Astrocyte (in vitro differentiated cells and primary cell): ENCODE data around the gene SAMD9. TPM values are rescaled to one million over a fixed set of nuclear protein-coding genes. Genes with fewer than 3 reads are reported as not detected.

ENCODE experiments used
- DNase-seq: peaks from one replicate; pipeline ENCODE4 v3.0.0-alpha.2; 2010; ENCODE audit warnings: low read depth
- FAIRE-seq: peaks from 2 replicates; lab custom pipeline; 2011; peaks lifted over from hg19 to GRCh38; lab: Jason Lieb, UNC
- H2AFZ ChIP-seq: 2 replicates; pipeline ENCODE4 v1.6.0; 2012; ENCODE audit warnings: low read depth, low read length, inconsistent platforms
- H3K27ac ChIP-seq: 2 replicates; pipeline ENCODE4 v1.5.1; 2011; ENCODE audit warnings: low read depth, low read length, inconsistent platforms
- H3K27me3 ChIP-seq: 2 replicates; pipeline ENCODE4 v1.6.0; 2011; ENCODE audit warnings: low read length, inconsistent platforms; ENCODE audit not compliant: insufficient read depth
- H3K36me3 ChIP-seq: 2 replicates; pipeline ENCODE4 v1.5.1; 2011; ENCODE audit warnings: low read length, inconsistent platforms; ENCODE audit not compliant: insufficient read depth
- H3K4me1 ChIP-seq: 2 replicates; pipeline ENCODE4 v1.5.1; 2011; ENCODE audit warnings: low read length, inconsistent platforms; ENCODE audit not compliant: insufficient read depth
- H3K4me2 ChIP-seq: 2 replicates; pipeline ENCODE4 v1.6.0; 2012; ENCODE audit warnings: low read length, inconsistent platforms
- H3K4me3 ChIP-seq: 2 replicates; pipeline ENCODE4 v1.5.1; 2011; ENCODE audit warnings: low read depth, mild to moderate bottlenecking, low read length, inconsistent platforms; ENCODE audit not compliant: insufficient read depth
- H3K79me2 ChIP-seq: 2 replicates; pipeline ENCODE4 v1.6.0; 2012; ENCODE audit warnings: mild to moderate bottlenecking, low read length, inconsistent platforms; ENCODE audit not compliant: insufficient read depth
- H3K9ac ChIP-seq: 2 replicates; pipeline ENCODE4 v1.6.0; 2012; ENCODE audit warnings: mild to moderate bottlenecking, low read length, inconsistent platforms
- H3K9me3 ChIP-seq: 2 replicates; pipeline ENCODE4 v1.5.1; 2012; ENCODE audit warnings: low read depth, mild to moderate bottlenecking, low read length, inconsistent platforms; ENCODE audit not compliant: insufficient read depth
- H4K20me1 ChIP-seq: 2 replicates; pipeline ENCODE4 v1.6.0; 2012; ENCODE audit warnings: low read length, inconsistent platforms; ENCODE audit not compliant: insufficient read depth
- H3K27ac Mint-ChIP-seq: one replicate; pipeline ENCODE4 v1.8.0; 2021; ENCODE audit warnings: mild to moderate bottlenecking, mixed read lengths; ENCODE audit not compliant: unreplicated experiment
- H3K27me3 Mint-ChIP-seq: one replicate; pipeline ENCODE4 v1.8.0; 2021; ENCODE audit warnings: low read depth, mixed read lengths; ENCODE audit not compliant: unreplicated experiment
- H3K36me3 Mint-ChIP-seq: one replicate; pipeline ENCODE4 v1.8.0; 2021; ENCODE audit warnings: low read depth, mixed read lengths; ENCODE audit not compliant: unreplicated experiment
- H3K4me1 Mint-ChIP-seq: one replicate; pipeline ENCODE4 v1.8.0; 2021; ENCODE audit warnings: low read depth, mixed read lengths; ENCODE audit not compliant: unreplicated experiment
- H3K4me3 Mint-ChIP-seq: one replicate; pipeline ENCODE4 v1.8.0; 2021; ENCODE audit warnings: mild to moderate bottlenecking, moderate library complexity, mixed read lengths; ENCODE audit not compliant: unreplicated experiment
- H3K9me3 Mint-ChIP-seq: one replicate; pipeline ENCODE4 v1.8.0; 2021; ENCODE audit warnings: mild to moderate bottlenecking, mixed read lengths; ENCODE audit not compliant: unreplicated experiment
- CTCF ChIP-seq: IDR thresholded peaks from 2 replicates; pipeline ENCODE4 v1.5.1; 2011; ENCODE audit warnings: low read depth, mild to moderate bottlenecking, inconsistent platforms, low read length, moderate library complexity; ENCODE audit not compliant: insufficient read depth
- EZH2 ChIP-seq: IDR thresholded peaks from 2 replicates; pipeline ENCODE4 v1.6.1; 2012; ENCODE audit warnings: mild to moderate bottlenecking, low read length, inconsistent platforms; ENCODE audit not compliant: insufficient read depth
- total RNA-seq: library from RNA; stranded (reverse); gene quantifications from 2 replicates; pipeline ENCODE4 v1.2.1, GENCODE V29; 2021

The SAMD9 gene
- total RNA-seq, 1 donor from 2014 or later, result 64.4 TPM

DNA sequence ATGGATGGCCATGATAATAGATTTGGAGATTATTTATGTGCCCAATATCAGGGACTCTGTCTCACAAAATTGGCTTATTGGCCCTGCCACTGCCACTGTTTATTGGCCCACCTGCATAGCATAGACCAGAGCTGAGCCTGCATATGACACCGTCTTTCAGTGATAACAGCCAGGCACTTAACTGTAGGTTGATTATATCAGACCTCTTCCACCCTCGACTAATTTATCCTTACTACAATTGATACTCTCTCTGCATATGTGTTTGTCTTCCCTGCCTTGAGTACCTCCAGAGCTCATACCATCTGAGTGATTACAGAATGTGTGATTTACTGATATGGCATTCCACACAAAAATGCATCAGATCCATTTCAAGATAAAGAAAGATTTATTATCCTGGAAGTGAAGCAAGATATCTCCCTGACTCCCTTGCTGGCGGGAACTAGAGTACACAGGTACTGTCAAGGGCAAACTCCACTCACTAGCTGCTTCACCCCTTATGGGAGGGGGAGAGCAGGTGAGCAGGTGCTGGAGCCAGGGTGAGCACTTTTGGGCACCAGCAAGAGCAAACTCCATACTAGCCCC lies 43.5 kb upstream of the SAMD9 start:
- H3K27ac Mint-ChIP-seq, result no peak overlapping the region
- H3K4me2 ChIP-seq, result no peak overlapping the region
- no peaks in the 10 kb centered on the region for H3K36me3 Mint-ChIP-seq
- no peaks in the 10 kb centered on the region for H3K4me1 ChIP-seq
- no peak for FAIRE-seq
- no peaks in the 10 kb centered on the region for H3K9me3 ChIP-seq
- no peak overlapping the region for H3K4me3 ChIP-seq
- H4K20me1 ChIP-seq, result no peaks in the 10 kb centered on the region
- H3K27ac ChIP-seq, result no peak overlapping the region
- no peak overlapping the region for H3K9ac ChIP-seq
- no peaks in the 10 kb centered on the region for H3K27me3 ChIP-seq
- H2AFZ ChIP-seq, result no peak overlapping the region
- H3K4me3 Mint-ChIP-seq, result no peak overlapping the region
- H3K9me3 Mint-ChIP-seq, result peaks cover 12% of the 10 kb centered on the region
- peaks cover 2% of the 10 kb centered on the region for H3K4me1 Mint-ChIP-seq
- TF ChIP-seq EZH2 (no peak), CTCF (no peak)
- no peaks in the 10 kb centered on the region for H3K79me2 ChIP-seq
- no peaks in the 10 kb centered on the region for H3K27me3 Mint-ChIP-seq
- no peak for DNase-seq
- no peaks in the 10 kb centered on the region for H3K36me3 ChIP-seq

DNA sequence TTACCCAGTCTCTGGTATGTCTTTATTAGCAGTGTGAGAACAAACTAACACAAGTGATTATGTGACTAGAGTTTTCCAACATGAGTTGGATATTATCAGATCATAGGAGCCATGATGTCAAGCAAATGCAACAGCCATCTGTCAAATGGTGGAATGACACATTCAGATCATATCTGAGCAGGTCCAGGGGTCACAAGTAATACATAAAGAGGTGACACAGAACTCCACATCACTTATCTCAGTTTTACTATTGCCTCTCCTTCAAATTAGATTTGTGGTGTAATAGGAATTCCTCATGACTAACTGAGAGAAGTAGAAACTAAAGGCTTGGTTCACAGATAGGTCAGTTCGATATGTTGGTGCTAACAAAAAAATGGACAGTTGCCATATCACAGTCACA lies 42.6 kb upstream of the SAMD9 start:
- Histone ChIP-seq H3K27me3 (no peaks in the 10 kb centered on the region), H3K9ac (no peak overlapping the region), H2AFZ (no peak overlapping the region), H3K36me3 (no peaks in the 10 kb centered on the region), H3K4me2 (no peak overlapping the region), H3K4me1 (no peaks in the 10 kb centered on the region), H3K4me3 (no peak overlapping the region), H3K79me2 (no peaks in the 10 kb centered on the region), H3K27ac (no peak overlapping the region), H3K9me3 (no peaks in the 10 kb centered on the region), H4K20me1 (no peaks in the 10 kb centered on the region)
- peaks cover 2% of the 10 kb centered on the region for H3K4me1 Mint-ChIP-seq
- no peak overlapping the region for H3K4me3 Mint-ChIP-seq
- H3K36me3 Mint-ChIP-seq, result no peaks in the 10 kb centered on the region
- no peaks in the 10 kb centered on the region for H3K27me3 Mint-ChIP-seq
- FAIRE-seq (no peak), DNase-seq (peak; percentile 61)
- TF ChIP-seq EZH2, result no peak
- no peak for TF ChIP-seq CTCF
- no peak overlapping the region for H3K27ac Mint-ChIP-seq
- H3K9me3 Mint-ChIP-seq, result peaks cover 11% of the 10 kb centered on the region

DNA sequence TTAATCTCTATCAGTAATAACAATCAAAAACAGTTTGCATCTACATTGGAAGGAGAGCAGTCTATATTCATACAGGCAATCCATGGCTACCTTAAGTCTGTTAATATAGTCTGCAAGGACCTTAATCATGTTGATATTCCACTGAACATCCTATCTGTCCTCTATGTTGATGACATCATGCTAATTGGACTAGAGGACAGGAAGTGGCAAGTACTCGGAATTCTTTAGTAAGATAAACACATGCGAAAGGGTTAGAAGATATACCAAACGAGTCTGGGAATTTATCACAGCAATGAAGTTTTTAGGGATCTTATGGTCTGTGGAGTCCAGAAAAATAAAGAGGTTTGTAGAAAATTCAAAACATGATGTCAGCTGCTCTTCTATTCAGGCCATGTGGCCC lies 41.7 kb upstream of the SAMD9 start:
- no peak overlapping the region for H3K27ac ChIP-seq
- H3K36me3 ChIP-seq, result no peaks in the 10 kb centered on the region
- H3K36me3 Mint-ChIP-seq, result no peaks in the 10 kb centered on the region
- no peaks in the 10 kb centered on the region for H3K27me3 Mint-ChIP-seq
- no peak for TF ChIP-seq EZH2
- no peak for TF ChIP-seq CTCF
- H3K4me3 ChIP-seq, result no peak overlapping the region
- H3K27ac Mint-ChIP-seq, result no peak overlapping the region
- peaks cover 2% of the 10 kb centered on the region for H3K4me1 Mint-ChIP-seq
- no peak overlapping the region for H3K4me2 ChIP-seq
- DNase-seq (peak; percentile 28), FAIRE-seq (no peak)
- H4K20me1 ChIP-seq, result no peaks in the 10 kb centered on the region
- H3K9me3 ChIP-seq, result no peaks in the 10 kb centered on the region
- H3K4me3 Mint-ChIP-seq, result no peak overlapping the region
- no peak overlapping the region for H3K9ac ChIP-seq
- H2AFZ ChIP-seq, result no peak overlapping the region
- no peaks in the 10 kb centered on the region for H3K4me1 ChIP-seq
- peaks cover 11% of the 10 kb centered on the region for H3K9me3 Mint-ChIP-seq
- H3K27me3 ChIP-seq, result no peaks in the 10 kb centered on the region
- H3K79me2 ChIP-seq, result no peaks in the 10 kb centered on the region
